GM08714 (cell line): Measurements from ENCODE around the gene MISP.
A peak's percentile ranks its signal among the peaks of the same experiment; 100 is the strongest.

Experiments
- H3K4me3 ChIP-seq: fragments of 200-500 bp; sonication (Bioruptor generic); 2 replicates; pipeline ENCODE4 v1.5.1; 2014; ENCODE audit warnings: mild to moderate bottlenecking, low read length, inconsistent platforms
- ZNF274 ChIP-seq: IDR thresholded peaks from 2 replicates; pipeline ENCODE4 v1.6.1; 2012; ENCODE audit warnings: mild to moderate bottlenecking, low read depth, low read length

MISP gene

GRCh38 chr19:788983-789700 lies 38.2 kb downstream of the MISP start:
- TF ChIP-seq ZNF274 = no peak
- H3K4me3 ChIP-seq = no peak overlapping the region

- TF ChIP-seq ZNF274 = no peak
- no peak overlapping the region for H3K4me3 ChIP-seq
Observed at GRCh38 chr19:789701-790060, 38.8 kb downstream of the MISP start.

- no peak for TF ChIP-seq ZNF274
- H3K4me3 ChIP-seq = no peak overlapping the region
Observed at GRCh38 chr19:791007-791566, 40.2 kb downstream of the MISP start.

- no peak for TF ChIP-seq ZNF274
Observed at GRCh38 chr19:791567-792305, 40.8 kb downstream of the MISP start.

GRCh38 chr19:792306-792885 lies 41.5 kb downstream of the MISP start:
- no peak for TF ChIP-seq ZNF274
- no peak overlapping the region for H3K4me3 ChIP-seq

More at GRCh38 chr19:791567-792305, 40.8 kb downstream of the MISP start:
- no peak overlapping the region for H3K4me3 ChIP-seq

- TF ChIP-seq ZNF274 = no peak
- H3K4me3 ChIP-seq = no peak overlapping the region
Observed at GRCh38 chr19:793806-794205, 42.9 kb downstream of the MISP start.

- no peak overlapping the region for H3K4me3 ChIP-seq
Observed at GRCh38 chr19:795073-795611, 44.2 kb downstream of the MISP start.

GRCh38 chr19:795691-796581 lies 45.0 kb downstream of the MISP start:
- no peak for TF ChIP-seq ZNF274
- peak overlapping the region; percentile 67; the same call in 1 of the 2 replicates for H3K4me3 ChIP-seq

More at GRCh38 chr19:795073-795611, 44.2 kb downstream of the MISP start:
- no peak for TF ChIP-seq ZNF274

- no peak for TF ChIP-seq ZNF274
Observed at GRCh38 chr19:796692-797527, 46.0 kb downstream of the MISP start, which contains the start of gene PTBP1. TSS of gene PTBP1 (plus strand) at chr19:797452. CDS start at chr19:797498, 46 bp downstream.

GRCh38 chr19:797528-798414 lies 46.9 kb downstream of the MISP start:
- no peak for TF ChIP-seq ZNF274
- H3K4me3 ChIP-seq = peak overlapping the region; percentile 90

More at GRCh38 chr19:796692-797527, 46.0 kb downstream of the MISP start, which contains the start of gene PTBP1:
- H3K4me3 ChIP-seq = peak within 1 kb of the TSS; percentile 90

GRCh38 chr19:798415-799075 lies 47.6 kb downstream of the MISP start:
- TF ChIP-seq ZNF274 = no peak
- peak overlapping the region; percentile 90 for H3K4me3 ChIP-seq
